ENCODE results near the gene DPP7. TPM values are rescaled to one million over a fixed set of nuclear protein-coding genes. Genes with fewer than 3 reads are reported as not detected.

DPP7 gene
- total RNA-seq, 1 experiment from 2014 or later: 230 TPM

- no TSS peak for BruUV-seq (replicated peaks)
Observed at GRCh38 chr9:137082925-137083290, 31.6 kb downstream of the DPP7 start.

GRCh38 chr9:137082222-137082924 lies 32.2 kb downstream of the DPP7 start:
- no peak for DNase-seq
- no peak for TF ChIP-seq CTCF (IDR thresholded peaks at IDR 0.05; ENCODE audit: insufficient read depth in 1 of 2, low read depth in 1 of 2, low read length in 1 of 2, severe bottlenecking in 1 of 2, unreplicated experiment in 1 of 2)
- Histone ChIP-seq H3K4me1 (peaks cover 15% of the 10 kb centered on the region), H3K27me3 (replicated peaks; ENCODE audit: control insufficient read depth, insufficient read depth, low read length) (no peaks in the 10 kb centered on the region), H3K4me3 (ENCODE audit: low read depth, low read length) (no peak overlapping the region), H3K9me3 (no peaks in the 10 kb centered on the region), H3K36me3 (ENCODE audit: control insufficient read depth, insufficient read depth, low read length) (peaks cover 1% of the 10 kb centered on the region)
- no TSS peak for BruUV-seq (replicated peaks)
- Mint-ChIP-seq H3K27me3 (ENCODE audit: insufficient read depth, unreplicated experiment) (no peaks in the 10 kb centered on the region), H3K36me3 (ENCODE audit: insufficient read depth, unreplicated experiment) (peaks cover 19% of the 10 kb centered on the region), H3K9me3 (ENCODE audit: unreplicated experiment) (no peaks in the 10 kb centered on the region), H3K4me1 (ENCODE audit: low read depth, unreplicated experiment) (peaks cover 7% of the 10 kb centered on the region), H3K27ac (ENCODE audit: unreplicated experiment) (no peak overlapping the region), H3K4me3 (ENCODE audit: unreplicated experiment) (no peak overlapping the region)
- intact Hi-C loops (cut with micrococcal nuclease; ENCODE audit: unreplicated experiment): no loop called here
- CTCF ChIA-PET: interaction anchor here (0.5 to 1.7 kb wide), 3 partner anchors 9 to 562 kb away, joined by 3 to 8 read pairs (median 4); no protein-coding TSS in a partner anchor
- POLR2A ChIA-PET: no interaction called here

More at GRCh38 chr9:137082925-137083290, 31.6 kb downstream of the DPP7 start:
- Histone ChIP-seq H3K4me3 (ENCODE audit: low read depth, low read length) (no peak overlapping the region), H3K9me3 (no peaks in the 10 kb centered on the region), H3K27me3 (replicated peaks; ENCODE audit: control insufficient read depth, insufficient read depth, low read length) (no peaks in the 10 kb centered on the region), H3K4me1 (peaks cover 14% of the 10 kb centered on the region), H3K36me3 (ENCODE audit: control insufficient read depth, insufficient read depth, low read length) (peaks cover 1% of the 10 kb centered on the region)
- no peak overlapping the region for H3K4me3 Mint-ChIP-seq (ENCODE audit: unreplicated experiment)
- H3K27me3 Mint-ChIP-seq (ENCODE audit: insufficient read depth, unreplicated experiment): no peaks in the 10 kb centered on the region
- peaks cover 11% of the 10 kb centered on the region for H3K4me1 Mint-ChIP-seq (ENCODE audit: low read depth, unreplicated experiment)
- H3K36me3 Mint-ChIP-seq (ENCODE audit: insufficient read depth, unreplicated experiment): peaks cover 19% of the 10 kb centered on the region
- no peaks in the 10 kb centered on the region for H3K9me3 Mint-ChIP-seq (ENCODE audit: unreplicated experiment)
- DNase-seq: no peak
- H3K27ac Mint-ChIP-seq (ENCODE audit: unreplicated experiment): no peak overlapping the region
- CTCF ChIA-PET: no interaction called here
- intact Hi-C loops (cut with micrococcal nuclease; ENCODE audit: unreplicated experiment): no loop called here
- no peak for TF ChIP-seq CTCF (IDR thresholded peaks at IDR 0.05; ENCODE audit: insufficient read depth in 1 of 2, low read depth in 1 of 2, low read length in 1 of 2, severe bottlenecking in 1 of 2, unreplicated experiment in 1 of 2)
- POLR2A ChIA-PET: no interaction called here

- no peak for DNase-seq
- ChIA-PET POLR2A (interaction anchor here (0.6 kb wide), 1 partner anchor 276 kb away, joined by 3 read pairs; no protein-coding TSS in a partner anchor), CTCF (interaction anchor here (1.7 kb wide), 1 partner anchor 13 kb away, joined by 8 read pairs; no protein-coding TSS in a partner anchor)
- Histone ChIP-seq H3K36me3 (ENCODE audit: control insufficient read depth, insufficient read depth, low read length) (peaks cover 1% of the 10 kb centered on the region), H3K9me3 (no peaks in the 10 kb centered on the region), H3K4me3 (ENCODE audit: low read depth, low read length) (no peak overlapping the region), H3K27me3 (replicated peaks; ENCODE audit: control insufficient read depth, insufficient read depth, low read length) (no peaks in the 10 kb centered on the region), H3K4me1 (peaks cover 13% of the 10 kb centered on the region)
- Mint-ChIP-seq H3K4me1 (ENCODE audit: low read depth, unreplicated experiment) (peaks cover 2% of the 10 kb centered on the region), H3K36me3 (ENCODE audit: insufficient read depth, unreplicated experiment) (peaks cover 13% of the 10 kb centered on the region), H3K27ac (ENCODE audit: unreplicated experiment) (no peak overlapping the region), H3K9me3 (ENCODE audit: unreplicated experiment) (no peaks in the 10 kb centered on the region), H3K4me3 (ENCODE audit: unreplicated experiment) (no peak overlapping the region), H3K27me3 (ENCODE audit: insufficient read depth, unreplicated experiment) (no peaks in the 10 kb centered on the region)
- intact Hi-C loops (cut with micrococcal nuclease; ENCODE audit: unreplicated experiment): no loop called here
- BruUV-seq (replicated peaks): no TSS peak
- no peak for TF ChIP-seq CTCF (IDR thresholded peaks at IDR 0.05; ENCODE audit: insufficient read depth in 1 of 2, low read depth in 1 of 2, low read length in 1 of 2, severe bottlenecking in 1 of 2, unreplicated experiment in 1 of 2)
Observed at GRCh38 chr9:137080260-137081122, 34.0 kb downstream of the DPP7 start.

Measured in Caco-2 (cell line).